PC-3 (cell line): ENCODE data around the gene PARD6A.
A peak's percentile ranks its signal among the peaks of the same experiment; 100 is the strongest.

Source experiments
- EZH2 ChIP-seq: fragments of 300-600 bp; sonication (generic); IDR thresholded peaks from one replicate; pipeline ENCODE4 v1.6.1; 2017; ENCODE audit warnings: antibody characterized with exemption, mild to moderate bottlenecking, low read length; ENCODE audit not compliant: unreplicated experiment
- TF ChIP-seq, protein P1 (sequence below): fragments of 300-600 bp; sonication (generic); conservative IDR thresholded peaks from 2 replicates; pipeline ENCODE4 v1.5.1; 2017; ENCODE audit warnings: antibody characterized with exemption, low read depth, mild to moderate bottlenecking, low read length

DNA sequence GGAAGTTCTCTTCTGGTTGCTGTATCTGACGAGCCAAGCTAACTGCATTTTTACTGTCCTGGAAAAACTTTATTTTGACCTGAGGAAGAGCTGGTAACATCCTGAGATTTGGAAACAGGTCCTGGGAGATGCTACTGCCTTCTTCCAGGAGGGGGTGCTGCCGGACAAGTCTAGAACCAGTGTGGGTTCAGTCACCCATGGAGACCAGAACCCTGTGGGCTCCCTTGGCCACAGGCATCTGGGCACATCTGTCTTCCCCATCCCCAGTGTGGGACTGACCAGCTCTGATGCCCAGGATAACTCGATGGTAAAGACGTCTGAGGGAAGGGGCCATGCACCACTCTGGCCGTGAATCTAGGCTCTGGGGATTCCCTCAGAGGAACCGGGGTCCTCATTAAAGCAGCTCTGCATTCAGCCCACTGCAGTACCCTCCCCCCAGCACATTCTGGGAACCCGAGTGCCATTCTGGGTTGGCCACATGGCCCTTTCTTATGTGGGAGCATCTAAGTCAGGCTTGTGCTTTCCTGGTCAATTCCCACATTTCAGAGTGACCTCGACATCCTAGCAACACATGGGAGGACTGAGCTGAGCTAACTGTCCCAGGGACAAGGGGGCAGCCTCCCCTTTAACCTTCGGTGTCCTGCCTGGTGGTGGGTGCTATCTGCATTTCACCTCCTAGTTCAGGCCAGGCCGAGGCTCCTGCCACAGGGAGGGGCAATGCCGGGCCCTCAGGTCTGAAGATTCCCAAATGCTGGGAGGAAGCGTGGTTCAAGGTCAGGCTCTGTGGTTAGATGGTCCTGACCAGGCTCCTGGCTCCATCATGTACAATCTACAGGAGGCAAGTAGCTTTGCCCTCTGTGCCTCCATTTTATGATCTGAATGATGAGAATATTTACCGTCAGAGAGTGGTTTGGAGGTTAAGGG, 12.2 kb downstream of the PARD6A start:
- TF ChIP-seq, protein P1, sequence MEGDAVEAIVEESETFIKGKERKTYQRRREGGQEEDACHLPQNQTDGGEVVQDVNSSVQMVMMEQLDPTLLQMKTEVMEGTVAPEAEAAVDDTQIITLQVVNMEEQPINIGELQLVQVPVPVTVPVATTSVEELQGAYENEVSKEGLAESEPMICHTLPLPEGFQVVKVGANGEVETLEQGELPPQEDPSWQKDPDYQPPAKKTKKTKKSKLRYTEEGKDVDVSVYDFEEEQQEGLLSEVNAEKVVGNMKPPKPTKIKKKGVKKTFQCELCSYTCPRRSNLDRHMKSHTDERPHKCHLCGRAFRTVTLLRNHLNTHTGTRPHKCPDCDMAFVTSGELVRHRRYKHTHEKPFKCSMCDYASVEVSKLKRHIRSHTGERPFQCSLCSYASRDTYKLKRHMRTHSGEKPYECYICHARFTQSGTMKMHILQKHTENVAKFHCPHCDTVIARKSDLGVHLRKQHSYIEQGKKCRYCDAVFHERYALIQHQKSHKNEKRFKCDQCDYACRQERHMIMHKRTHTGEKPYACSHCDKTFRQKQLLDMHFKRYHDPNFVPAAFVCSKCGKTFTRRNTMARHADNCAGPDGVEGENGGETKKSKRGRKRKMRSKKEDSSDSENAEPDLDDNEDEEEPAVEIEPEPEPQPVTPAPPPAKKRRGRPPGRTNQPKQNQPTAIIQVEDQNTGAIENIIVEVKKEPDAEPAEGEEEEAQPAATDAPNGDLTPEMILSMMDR = peak; percentile 87
- TF ChIP-seq EZH2 = no peak
